HG02938 (cell line): ENCODE data around the gene LAMA5.

Experiments used
- ATAC-seq: cut with Tn5 transposase; IDR thresholded peaks from one replicate; pipeline ENCODE4 v1.9.1; 2021; ENCODE audit warnings: mild to moderate bottlenecking, moderate library complexity; ENCODE audit not compliant: unreplicated experiment

Gene LAMA5

DNA sequence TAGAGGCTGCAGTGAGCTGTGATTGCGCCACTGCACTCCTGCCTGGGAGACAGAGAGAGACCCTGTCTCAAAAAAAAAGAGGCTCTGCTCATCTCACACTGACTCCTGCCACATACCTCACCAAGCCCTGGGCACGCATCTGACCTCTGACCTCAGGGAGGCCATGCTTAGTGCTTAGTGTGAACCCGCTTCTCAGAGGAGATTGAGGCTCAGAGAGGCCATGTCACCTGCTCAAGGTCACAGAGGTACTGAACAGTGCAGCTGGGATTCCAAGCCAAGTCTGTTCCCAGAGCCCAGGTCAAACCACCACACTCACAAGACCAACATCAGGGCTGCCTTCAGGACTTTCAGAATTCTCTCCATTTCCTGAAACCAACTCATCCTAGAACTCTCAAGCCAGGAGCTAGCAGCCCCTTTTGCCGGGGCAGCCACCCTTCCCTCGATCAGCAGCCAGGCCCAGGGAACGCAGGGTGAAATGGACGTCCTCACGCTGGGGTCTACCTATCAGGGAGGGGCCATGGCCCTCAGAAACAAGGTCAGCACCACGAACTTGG is 37.1 kb upstream of the LAMA5 start:
- ATAC-seq = no peak

DNA sequence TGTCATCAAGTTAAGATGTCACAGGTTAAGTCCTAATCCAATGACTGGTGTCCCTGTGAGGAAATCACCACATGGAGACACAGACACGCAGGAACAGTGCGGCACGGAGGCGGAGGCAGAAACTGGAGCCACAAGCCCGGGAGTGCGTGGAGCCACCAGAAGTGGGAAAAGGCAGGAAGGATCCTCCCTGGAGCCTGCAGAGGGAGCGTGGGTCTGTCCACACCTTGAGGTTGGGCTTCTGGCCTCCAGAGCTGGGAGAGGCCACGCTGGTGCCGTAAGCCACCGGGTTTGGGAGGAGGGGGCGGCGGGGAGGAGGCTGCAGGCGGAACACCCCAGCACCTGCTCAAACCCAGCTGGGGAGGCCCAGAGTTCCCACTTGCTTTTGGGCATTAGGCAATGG is 36.2 kb upstream of the LAMA5 start:
- no peak for ATAC-seq

DNA sequence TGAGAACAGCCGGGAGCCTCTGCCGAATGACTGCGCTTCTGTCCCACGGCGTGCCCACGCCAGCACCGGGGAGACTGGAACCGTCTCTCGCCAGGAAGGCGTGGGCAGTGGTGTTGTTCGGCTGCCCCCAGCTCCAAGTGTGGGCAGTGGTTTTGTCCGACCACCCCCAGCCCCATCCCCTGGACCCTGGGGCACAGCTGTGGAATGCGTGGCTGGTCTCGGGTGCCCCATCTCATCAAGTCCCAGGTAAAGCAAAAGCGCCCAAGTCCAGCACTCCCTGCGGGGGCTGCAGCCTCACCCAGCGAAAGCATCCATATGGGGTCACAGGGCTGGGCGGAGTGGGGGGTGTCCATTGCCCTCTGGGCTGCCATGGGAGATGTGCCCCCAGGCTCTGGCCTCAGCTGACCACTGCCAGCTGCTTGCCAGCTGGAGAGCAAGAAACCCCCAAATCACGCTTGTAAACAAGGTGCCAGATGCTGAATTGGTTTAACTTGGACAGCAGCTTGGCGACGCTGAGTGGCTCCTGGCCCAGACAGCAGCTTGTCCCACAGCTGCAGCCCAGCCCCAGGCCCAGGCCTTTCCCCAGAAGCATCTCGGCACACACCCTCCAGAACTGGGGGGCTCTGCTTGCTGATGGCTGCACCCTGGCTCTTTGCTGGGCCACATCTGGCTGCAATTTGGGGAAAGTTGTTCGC is 35.5 kb upstream of the LAMA5 start:
- no peak for ATAC-seq

DNA sequence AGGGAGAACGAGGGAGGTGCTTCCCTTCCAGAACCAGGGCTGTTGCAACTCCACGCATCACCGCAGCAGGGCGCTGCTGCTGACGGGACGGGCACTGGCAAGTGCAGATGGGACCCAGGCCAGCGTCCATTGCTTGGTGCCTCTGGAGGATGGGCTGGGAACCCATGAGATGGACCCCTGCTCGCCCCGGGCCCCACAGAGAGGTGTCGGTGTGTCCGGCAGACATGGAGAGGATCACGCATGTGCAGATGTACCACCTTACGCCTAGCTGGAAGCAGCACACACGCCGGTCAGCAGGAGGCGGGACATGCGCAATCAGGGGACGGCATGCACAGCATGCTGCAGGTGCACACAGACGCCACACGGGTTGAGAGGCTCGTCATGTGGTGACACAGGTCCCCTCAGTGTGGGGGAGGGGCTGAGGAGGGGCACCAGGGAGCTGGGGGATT is 34.2 kb upstream of the LAMA5 start:
- no peak for ATAC-seq

DNA sequence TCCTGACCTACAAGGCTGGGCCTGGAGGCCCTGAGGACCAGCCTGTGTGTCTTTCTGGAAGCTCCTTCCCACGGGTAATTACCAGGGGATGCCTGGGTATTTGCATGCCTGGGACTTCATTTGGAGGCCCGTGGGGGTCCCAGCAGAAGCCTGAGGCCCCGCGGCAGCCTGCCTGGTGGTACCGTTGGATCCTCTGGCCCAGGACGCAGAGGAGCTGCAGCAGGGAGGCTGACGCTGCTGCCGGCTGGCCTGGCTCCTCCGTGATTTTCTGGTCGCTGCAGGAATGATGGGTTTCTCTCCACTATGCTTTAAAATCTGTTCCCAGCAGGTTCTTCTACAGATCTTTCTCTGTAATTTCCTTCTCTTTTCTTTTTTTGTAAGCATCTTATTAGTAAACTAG is 33.4 kb upstream of the LAMA5 start:
- ATAC-seq = no peak

DNA sequence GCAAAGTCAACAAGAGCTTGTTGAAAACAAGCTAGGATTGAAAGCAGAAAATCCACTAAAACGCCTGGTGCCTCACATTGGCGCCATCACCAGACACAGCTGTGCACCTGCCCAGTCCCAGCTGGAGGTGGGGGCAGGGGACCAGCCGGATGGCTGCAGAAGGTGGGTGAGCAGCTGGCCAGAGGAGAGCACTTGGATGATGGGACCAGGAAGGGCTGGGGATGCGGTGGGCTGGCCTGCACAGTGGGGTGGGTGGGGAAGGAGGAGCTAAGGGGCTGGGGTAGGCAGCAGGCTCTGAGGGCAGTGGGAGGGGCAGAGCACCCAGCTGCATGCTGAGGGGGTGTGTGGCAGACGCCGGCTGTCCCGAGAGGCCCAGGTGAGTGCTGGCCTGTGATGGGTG is 32.9 kb upstream of the LAMA5 start:
- ATAC-seq = no peak

DNA sequence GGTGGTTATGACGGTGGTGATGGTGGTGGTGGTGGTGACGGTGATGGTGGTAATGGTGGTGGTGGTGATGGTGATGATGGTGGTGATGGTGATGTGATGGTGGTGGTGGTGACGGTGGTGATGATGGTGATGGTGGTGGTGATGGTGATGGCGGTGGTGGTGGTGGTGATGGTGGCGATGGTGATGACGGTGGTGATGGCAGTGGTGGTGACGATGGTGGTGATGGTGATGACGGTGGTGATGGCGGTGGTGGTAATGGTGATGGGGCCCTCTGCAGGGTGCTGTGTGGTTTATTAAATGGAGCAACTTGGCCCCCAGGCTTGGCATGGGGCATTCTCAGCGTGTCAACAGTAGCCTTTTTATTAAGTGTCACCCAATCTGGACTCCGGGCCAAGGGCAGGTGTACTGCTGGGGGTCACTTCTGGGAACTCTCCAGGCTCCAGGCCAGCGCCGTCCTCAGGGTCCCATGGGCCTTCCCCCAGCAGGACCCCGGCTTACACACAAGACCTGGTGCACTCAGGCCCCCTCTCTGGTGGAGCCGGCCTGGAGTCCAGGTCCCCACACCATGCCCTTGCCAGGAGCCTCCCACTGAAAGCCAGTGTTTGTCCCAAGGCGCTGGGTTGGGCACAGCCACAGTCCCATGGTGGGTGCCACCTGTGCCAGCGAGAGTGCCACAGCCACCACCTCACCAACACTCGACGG is 31.2 kb upstream of the LAMA5 start:
- ATAC-seq = no peak

DNA sequence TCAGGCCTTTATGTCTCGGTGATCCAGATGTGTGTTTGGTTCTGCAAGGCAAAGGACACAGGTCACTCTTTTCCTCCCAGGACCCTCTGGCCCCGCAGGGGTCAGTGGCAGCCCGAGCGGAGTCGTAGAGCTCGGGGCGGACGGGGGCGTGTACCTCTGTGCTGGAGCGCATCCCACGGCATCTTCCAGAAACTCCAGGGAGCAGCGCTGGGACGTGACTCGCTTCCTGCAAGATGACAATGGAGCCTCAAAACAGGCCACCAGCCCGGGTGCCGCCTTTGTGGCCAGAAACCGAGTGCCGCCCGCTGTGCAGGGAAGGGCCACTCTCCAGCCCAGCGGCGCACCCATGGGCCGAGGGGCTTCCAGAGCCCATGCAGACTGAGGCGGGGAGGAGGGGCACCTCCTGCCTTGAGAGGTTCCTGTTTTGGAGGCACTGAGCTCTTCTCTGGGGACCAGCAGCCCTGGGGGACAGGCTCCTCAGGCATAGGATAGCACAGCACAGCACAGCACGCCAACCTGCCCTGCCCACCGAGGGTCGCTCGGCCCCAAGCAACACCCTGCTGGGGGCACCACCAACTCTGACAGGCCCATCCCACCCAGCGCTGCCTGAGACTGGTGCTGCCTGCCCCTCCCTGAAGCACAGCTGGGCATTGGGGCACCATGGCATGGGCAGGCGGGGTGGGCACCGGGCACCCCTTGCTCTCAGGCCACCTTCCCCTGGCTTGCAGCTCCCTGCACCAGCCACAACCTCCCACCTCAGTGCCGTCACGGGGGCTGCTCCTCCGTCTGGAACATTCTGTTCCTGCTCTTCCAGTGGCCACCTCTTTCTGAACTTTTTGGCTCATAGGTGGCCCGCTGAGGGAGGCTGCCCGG is 29.5 kb upstream of the LAMA5 start:
- ATAC-seq = no peak

DNA sequence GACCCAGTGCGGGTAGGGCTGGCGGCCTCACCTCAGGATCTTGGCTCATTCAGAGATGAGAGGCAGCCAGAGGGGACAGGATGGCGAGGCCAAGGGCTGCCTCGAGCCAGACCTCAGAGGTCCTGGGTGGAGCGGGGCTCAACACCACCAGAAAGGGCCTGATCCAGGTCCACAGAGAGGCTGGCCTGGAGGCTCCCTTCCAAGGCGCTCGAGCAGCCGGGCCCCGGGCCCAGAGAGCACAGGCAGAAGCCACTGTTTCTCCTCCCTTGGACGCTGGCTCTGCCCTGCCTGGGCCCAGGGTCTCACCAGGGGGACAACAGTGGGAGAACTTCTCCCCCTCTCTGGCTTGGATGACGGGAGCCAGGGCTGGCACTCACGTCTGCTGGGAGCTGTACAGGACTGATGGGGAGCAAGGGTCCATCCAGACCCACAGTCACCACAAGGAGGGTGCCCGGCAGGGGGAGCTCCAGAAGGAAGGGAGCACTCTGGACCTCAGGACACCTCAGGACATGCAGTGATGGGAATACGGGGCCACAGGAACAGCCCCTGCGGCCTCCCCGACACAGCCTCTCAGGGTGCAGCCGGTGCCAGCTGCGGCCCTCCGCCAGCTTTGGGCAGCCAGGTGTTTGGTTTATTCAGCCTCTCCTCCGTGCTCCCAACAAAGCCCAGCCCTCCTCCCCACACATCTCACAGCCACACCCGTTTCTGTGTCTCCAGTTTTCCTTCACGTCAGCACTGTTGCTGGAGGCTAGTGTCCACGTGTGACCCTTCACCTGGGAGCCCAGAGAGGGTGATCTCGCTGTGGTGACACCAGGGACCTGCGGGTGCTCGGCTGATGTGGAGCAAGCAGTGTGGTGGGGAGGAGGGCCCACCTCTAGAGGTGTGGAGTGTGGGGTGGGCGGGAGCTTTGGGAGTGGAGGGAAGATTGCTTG is 28.5 kb upstream of the LAMA5 start:
- ATAC-seq = no peak

DNA sequence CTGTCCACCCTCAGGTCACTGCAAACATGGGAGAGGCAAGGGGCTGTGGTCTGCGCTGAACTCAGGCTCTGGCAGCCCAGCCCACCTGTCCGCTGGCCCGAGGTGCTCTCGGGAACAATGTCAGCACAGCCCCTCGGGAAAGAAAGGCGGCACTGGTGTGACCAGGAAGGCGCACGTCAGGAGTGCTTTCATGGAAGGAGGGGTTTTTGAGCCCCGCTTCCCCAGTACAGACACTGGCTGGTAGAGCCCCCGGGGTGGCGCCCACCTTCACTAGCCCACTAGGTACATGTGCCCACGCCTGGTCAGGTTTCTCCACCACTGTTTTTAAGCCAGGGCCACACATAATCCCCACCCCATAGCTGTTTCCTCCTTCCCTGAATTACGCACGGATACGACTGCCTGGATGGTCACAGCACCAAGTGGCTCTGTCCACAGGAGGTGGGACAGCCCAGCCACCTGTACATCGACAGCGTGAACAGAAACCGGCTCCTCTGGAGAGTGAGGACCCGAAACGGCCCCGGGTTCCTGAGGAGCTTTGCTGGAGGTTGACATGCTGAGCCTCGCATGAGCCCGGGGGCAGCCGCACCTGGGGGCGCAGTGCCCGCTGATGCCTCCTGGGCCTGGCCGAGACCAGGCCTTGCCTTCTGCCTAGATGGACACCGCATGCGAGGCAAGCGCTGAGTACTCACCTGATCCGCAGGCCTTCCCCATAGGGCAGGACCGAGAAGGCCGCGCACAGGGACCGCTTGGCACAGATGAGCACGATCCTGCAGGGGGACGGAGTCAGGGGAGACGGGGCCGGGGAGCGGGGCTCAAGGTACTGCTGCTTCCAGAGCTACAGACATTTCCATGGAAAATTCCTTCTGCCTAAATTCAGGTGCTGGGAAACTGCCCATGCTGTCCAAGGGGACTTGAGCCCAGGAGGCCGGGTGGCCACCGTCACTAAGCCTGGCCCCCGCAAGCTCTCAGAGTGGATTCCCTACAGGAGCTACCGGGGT is 27.4 kb upstream of the LAMA5 start:
- ATAC-seq = no peak

DNA sequence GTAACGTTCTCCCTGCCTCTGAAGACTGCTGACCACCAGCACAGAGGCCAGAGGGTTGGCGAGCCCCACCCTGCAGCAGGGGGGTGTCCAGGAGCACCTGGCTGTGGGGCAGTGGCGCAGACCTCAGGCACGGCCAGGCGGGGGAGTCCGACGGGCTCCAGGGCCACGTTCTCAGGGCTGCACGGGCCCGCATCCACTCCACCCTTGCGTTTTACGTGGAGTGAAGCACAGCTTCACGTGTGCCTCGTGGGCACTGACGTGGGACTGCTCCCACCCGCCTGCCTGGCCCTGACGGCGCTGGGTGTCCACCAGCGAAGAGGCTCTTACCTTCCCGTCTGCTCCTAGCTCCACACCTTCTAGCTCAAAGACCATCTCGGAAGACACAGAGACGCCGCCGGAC is 26.7 kb upstream of the LAMA5 start:
- no peak for ATAC-seq

DNA sequence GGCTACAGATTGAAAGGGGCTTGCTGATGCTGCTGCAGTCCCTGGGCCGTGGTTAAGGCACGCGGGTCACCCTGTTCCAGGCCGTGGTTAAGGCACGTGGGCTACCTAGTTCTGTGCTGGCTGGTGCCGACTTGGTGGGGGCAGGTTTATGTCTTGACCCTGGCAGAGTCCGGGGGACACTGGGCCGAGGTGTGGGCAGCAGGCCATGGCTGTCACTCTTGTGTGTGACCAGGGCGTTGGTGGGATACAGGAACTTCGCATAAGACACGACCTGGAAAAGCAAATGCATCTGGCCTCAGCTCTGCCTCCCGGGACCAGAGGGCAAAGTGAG is 26.2 kb upstream of the LAMA5 start:
- no peak for ATAC-seq

DNA sequence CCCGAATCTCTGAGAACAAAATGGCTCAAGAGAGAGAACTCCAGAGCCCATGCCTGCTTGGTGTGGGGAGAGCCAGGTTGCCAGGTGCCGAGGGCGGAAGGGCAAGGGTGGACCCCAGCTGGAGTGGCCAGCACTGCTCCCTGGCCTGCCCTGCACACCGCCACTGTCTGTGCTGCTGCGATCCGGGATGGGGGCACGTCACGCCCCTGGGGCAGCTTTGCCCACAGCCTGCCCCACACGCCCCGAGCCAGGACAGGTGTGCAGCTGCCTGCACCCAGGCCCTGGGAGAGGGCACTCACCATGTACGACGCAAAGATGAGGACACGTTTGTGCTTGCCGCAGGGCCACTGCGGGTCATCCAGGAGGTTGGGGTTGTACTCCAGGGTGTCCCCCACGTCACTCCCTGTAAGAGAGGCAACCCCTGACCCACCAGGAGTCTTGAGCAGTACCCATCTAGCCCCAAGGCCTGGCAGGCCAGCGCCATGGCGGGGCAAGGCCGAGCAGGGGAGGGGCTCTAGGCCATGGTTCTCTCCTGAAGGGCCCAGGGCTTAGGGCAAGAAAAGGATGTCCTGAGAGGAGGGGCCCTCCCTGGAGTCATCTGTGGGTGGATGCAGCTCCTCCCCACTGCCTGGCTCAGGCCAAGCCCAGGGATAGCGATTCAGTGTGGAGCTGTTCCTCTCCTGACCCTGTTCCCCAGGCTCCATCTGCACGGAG is 25.7 kb upstream of the LAMA5 start:
- no peak for ATAC-seq

DNA sequence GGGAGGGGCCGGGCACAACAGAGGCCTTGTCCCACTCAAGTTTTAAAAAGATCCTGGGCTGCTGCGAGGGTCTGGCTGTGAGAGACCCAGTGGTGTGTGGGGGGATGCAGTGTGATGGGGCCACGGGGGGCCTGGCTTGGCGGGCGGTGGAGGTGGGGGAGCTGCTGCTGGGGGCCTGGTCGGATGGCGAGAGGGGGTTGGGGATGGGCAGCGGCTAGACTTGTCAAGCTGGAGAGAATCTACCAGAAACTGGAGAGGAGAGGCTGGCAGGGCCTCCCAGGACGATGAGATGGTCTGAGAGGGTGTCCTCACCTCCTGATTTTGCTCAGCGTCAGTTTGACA is 24.9 kb upstream of the LAMA5 start:
- ATAC-seq = no peak

DNA sequence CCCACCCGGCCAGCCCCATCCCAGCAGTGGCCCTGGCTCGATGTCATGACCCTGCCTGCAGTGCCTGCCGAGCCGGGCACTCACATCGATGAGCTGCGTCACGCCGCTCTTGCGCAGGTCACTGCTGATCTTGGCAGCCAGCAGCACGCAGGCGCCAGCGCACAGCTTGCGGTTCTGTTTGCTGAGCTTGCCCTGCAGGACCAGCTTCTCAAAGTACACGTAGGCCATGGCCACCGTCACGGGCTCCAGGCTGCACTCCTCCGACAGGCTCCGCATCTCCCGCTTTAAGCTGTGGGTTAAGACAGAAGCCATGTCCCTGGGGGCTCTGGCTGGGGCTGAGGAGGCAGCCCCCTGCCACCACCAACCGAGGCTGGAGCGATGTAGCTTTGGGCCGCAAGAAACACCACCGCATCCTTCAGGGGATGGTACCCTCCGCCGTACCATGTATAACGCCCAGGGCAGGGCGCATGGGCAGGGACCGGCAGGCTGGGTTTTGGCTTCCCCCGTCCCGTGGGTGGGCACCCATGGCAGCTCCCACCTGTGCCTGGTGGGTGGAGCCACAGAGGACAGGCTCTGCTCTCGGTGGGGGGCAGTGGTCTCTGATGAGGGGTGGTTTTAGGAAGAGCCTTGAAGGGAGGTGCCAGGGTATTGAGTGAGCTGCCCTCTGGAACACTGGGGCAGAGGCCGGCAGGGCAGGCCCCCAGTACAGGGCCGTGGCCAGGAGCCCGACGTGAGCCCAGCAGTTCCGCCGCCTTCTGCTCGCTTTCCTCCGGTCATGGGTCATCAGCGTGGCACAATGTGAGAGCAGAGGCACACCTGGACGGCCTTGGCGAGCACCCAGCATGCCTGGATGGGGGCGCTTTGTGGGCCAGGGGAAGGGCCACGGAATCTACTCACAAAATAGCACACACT is 24.3 kb upstream of the LAMA5 start:
- ATAC-seq = no peak

DNA sequence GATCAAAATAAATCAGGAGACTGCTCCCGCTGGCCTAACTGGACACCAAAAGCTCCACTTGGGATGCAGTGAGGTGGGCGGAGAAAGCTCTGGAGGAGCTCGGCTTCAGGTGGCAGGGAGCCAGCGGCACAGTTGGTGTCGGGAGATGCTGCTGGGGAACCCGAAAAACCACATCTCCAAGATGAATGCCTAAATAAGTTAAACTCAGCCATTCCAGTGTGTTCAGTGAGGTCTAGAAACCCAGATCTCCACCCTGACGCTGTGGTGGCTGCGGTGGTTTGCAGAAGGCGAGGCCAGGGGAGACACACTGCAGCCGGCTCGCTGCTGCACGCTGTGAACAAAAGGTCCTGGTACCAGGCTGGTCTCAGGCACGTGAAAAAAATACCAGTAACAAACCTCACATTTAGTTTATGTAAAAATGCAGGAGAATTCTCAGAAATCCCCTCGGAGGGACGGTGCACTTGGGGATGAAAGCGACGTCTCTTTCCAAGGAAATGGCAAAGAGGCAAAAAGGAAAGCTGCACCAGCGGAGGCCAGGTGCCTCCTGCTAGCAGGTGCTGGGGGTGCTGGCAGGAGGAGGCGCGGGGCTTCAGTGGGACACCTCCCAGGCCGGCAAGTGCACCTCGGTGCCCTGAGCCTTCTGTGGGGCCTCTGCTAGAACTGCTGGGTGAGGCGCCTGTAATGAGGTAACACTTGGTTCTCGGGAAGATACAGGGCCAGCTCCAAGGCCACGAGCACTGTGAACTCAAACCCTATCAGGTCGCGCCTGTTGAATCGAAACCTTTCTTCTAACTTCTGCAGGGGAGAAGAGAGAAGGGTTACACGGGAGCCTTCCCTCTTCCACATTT is 23.4 kb upstream of the LAMA5 start:
- ATAC-seq = no peak

DNA sequence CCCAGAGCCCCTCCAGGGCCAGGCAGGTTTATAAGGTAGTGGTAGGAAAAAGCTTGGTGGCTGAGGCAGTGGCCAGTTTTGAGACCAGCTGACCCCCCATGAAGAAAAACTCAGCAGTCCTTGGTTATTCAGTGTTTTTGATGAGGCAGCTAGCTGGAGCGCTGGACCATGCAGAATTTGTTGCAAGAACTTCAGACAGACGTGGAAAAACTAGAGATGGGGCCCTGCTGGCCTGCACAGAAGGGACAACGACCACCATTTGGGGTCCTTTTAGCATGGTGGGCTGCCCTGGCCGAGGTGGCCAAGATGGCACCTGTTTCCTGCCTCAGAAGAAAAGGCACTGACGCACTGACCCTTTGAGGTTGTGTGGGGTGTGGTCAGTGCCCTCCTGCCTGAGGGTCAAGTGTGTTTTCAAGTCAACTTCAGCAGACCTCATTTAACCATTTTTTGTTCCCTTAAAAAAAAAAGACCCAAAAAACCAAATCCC is 22.5 kb upstream of the LAMA5 start:
- ATAC-seq = no peak
